IMR-90 (cell line): ENCODE data around the gene AP3B1. TPM values are rescaled to one million over a fixed set of nuclear protein-coding genes. Genes with fewer than 3 reads are reported as not detected.

Experiments used
- ATAC-seq: fragments of 200-7000 bp; cut with Tn5 transposase; 2 replicates; pipeline ENCODE4 v1.9.1; 2020; ENCODE audit warnings: low read depth, mild to moderate bottlenecking, moderate library complexity
- BruUV-seq: library from RNA; stranded (reverse); fragments of 400-500 nt; replicated peaks from 2 replicates; lab custom pipeline; 2021; lab: Mats Ljungman, UMichigan
- CTCF ChIA-PET: fragments of 300-600 bp; formaldehyde crosslinking; extraction: SDS; loops from one replicate; lab custom pipeline; 2021; ENCODE audit warnings: antibody characterized with exemption; lab: Yijun Ruan, JAX
- POLR2A ChIA-PET: fragments of 300-600 bp; sonication (Branson Sonifier 250); formaldehyde crosslinking; loops from one replicate; lab custom pipeline; 2022; ENCODE audit warnings: antibody characterized with exemption; ENCODE audit not compliant: unreplicated experiment; lab: Charles Lee
- DNase-seq: peaks from one replicate; pipeline ENCODE4 v3.0.0; 2013
- H2AFZ ChIP-seq: replicated peaks from 2 replicates; pipeline ENCODE3; 2013; ENCODE audit warnings: low read length, mild to moderate bottlenecking; ENCODE audit not compliant: poor library complexity
- H2AK5ac ChIP-seq: 2 replicates; pipeline ENCODE4 v1.6.1; 2013; ENCODE audit warnings: low read depth, low read length, inconsistent platforms
- H2AK9ac ChIP-seq: replicated peaks from 2 replicates; pipeline ENCODE3; 2013; ENCODE audit warnings: mild to moderate bottlenecking, low read depth, low read length, moderate library complexity; ENCODE audit not compliant: poor library complexity
- H2BK120ac ChIP-seq: 2 replicates; pipeline ENCODE4 v1.6.1; 2013; ENCODE audit warnings: low read depth, low read length, inconsistent platforms
- H2BK15ac ChIP-seq: 3 replicates; pipeline ENCODE4 v1.6.1; 2013; ENCODE audit warnings: low read depth, low read length, inconsistent platforms
- H2BK20ac ChIP-seq: 2 replicates; pipeline ENCODE4 v1.6.1; 2013; ENCODE audit warnings: low read depth, mild to moderate bottlenecking, inconsistent platforms, low read length, moderate library complexity
- H2BK5ac ChIP-seq: 2 replicates; pipeline ENCODE4 v1.6.1; 2013; ENCODE audit warnings: mild to moderate bottlenecking, low read depth, low read length, inconsistent platforms; ENCODE audit not compliant: poor library complexity, severe bottlenecking
- H3K14ac ChIP-seq: replicated peaks from 2 replicates; pipeline ENCODE4 v1.6.1; 2013; ENCODE audit warnings: low read depth, low read length, inconsistent platforms
- H3K18ac ChIP-seq: 2 replicates; pipeline ENCODE4 v1.6.1; 2013; ENCODE audit warnings: low read depth, low read length, control low read depth
- H3K23ac ChIP-seq: 2 replicates; pipeline ENCODE4 v1.6.1; 2013; ENCODE audit warnings: low read depth, low read length, inconsistent platforms
- H3K27ac ChIP-seq: 2 replicates; pipeline ENCODE4 v1.5.1; 2013; ENCODE audit warnings: mild to moderate bottlenecking, control low read depth, low read length; ENCODE audit not compliant: insufficient read depth
- H3K27me3 ChIP-seq: 2 replicates; pipeline ENCODE4 v1.6.1; 2013; ENCODE audit warnings: low read length; ENCODE audit not compliant: control insufficient read depth, insufficient read depth
- H3K36me3 ChIP-seq: 2 replicates; pipeline ENCODE4 v1.6.1; 2013; ENCODE audit warnings: low read length, mixed read lengths; ENCODE audit not compliant: control insufficient read depth, insufficient read depth
- H3K4ac ChIP-seq: 2 replicates; pipeline ENCODE4 v1.6.1; 2013; ENCODE audit warnings: low read depth, low read length, inconsistent platforms
- H3K4me1 ChIP-seq: 2 replicates; pipeline ENCODE4 v1.6.1; 2013; ENCODE audit warnings: low read length, mixed read lengths; ENCODE audit not compliant: control insufficient read depth, insufficient read depth
- H3K4me2 ChIP-seq: 2 replicates; pipeline ENCODE4 v1.6.1; 2013; ENCODE audit warnings: low read depth, mild to moderate bottlenecking, control low read depth, low read length, moderate library complexity
- H3K4me3 ChIP-seq: 2 replicates; pipeline ENCODE4 v1.5.1; 2013; ENCODE audit warnings: low read depth, mild to moderate bottlenecking, control low read depth, low read length, moderate library complexity; ENCODE audit not compliant: insufficient read depth
- H3K56ac ChIP-seq: 2 replicates; pipeline ENCODE4 v1.6.1; 2013; ENCODE audit warnings: low read length, inconsistent platforms; ENCODE audit not compliant: insufficient read depth; ENCODE audit errors: extremely low read depth
- H3K79me1 ChIP-seq, 2 experiments: 2 replicates each; pipeline ENCODE4 v1.6.1; 2013; ENCODE audit warnings: low read length in 2 of 2, inconsistent platforms in 1 of 2, low read depth in 1 of 2
- H3K9ac ChIP-seq: 2 replicates; pipeline ENCODE4 v1.6.1; 2013; ENCODE audit warnings: low read depth, low read length, control low read depth
- H3K9me1 ChIP-seq: 2 replicates; pipeline ENCODE4 v1.6.1; 2013; ENCODE audit warnings: low read length, inconsistent platforms; ENCODE audit not compliant: insufficient read depth
- H3K9me3 ChIP-seq: 2 replicates; pipeline ENCODE4 v1.6.1; 2013; ENCODE audit warnings: low read length; ENCODE audit not compliant: control insufficient read depth, insufficient read depth
- H4K20me1 ChIP-seq: 2 replicates; pipeline ENCODE4 v1.6.1; 2013; ENCODE audit warnings: low read length, inconsistent platforms; ENCODE audit not compliant: insufficient read depth
- H4K5ac ChIP-seq: 2 replicates; pipeline ENCODE4 v1.6.1; 2013; ENCODE audit warnings: mild to moderate bottlenecking, low read depth, low read length, control low read depth
- H4K8ac ChIP-seq, 2 experiments: 2 replicates each; pipeline ENCODE4 v1.6.1; 2013; ENCODE audit warnings: low read depth in 2 of 2, low read length in 2 of 2, control low read depth in 1 of 2, inconsistent platforms in 1 of 2
- H4K91ac ChIP-seq: 2 replicates; pipeline ENCODE4 v1.6.1; 2013; ENCODE audit warnings: low read depth, low read length, inconsistent platforms; ENCODE audit not compliant: insufficient read depth
- CHD1 ChIP-seq: IDR thresholded peaks from 2 replicates; pipeline ENCODE4 v1.6.1; 2012; ENCODE audit warnings: low read depth, low read length, improper control_type of control experiment
- FOS ChIP-seq: fragments of 150-350 bp; IDR thresholded peaks from 2 replicates; pipeline ENCODE4 v1.6.1; 2016; ENCODE audit warnings: low read depth, low read length
- MAFK ChIP-seq: IDR thresholded peaks from 2 replicates; pipeline ENCODE4 v1.6.1; 2012; ENCODE audit warnings: low read depth, low read length, improper control_type of control experiment
- MAZ ChIP-seq: IDR thresholded peaks from 2 replicates; pipeline ENCODE4 v1.6.1; 2012; ENCODE audit warnings: low read depth, mild to moderate bottlenecking, low read length, improper control_type of control experiment, moderate library complexity, borderline replicate concordance
- RCOR1 ChIP-seq: IDR thresholded peaks from 2 replicates; pipeline ENCODE4 v1.6.1; 2012; ENCODE audit warnings: mild to moderate bottlenecking, low read length, improper control_type of control experiment; ENCODE audit not compliant: insufficient replicate concordance
- WGBS, 2 experiments: methylation state at CpG; one replicate each; pipeline versions ENCODE4 v1.1.5 to v1.1.7; 2013; ENCODE audit warnings: missing lambda C conversion rate in 2 of 2; ENCODE audit not compliant: insufficient read length in 1 of 2; ENCODE audit errors: extremely low coverage in 2 of 2; 5-methylcytosine and 5-hydroxymethylcytosine counted together
- dilution Hi-C: fragments of 300-500 bp; cut with HindIII; formaldehyde crosslinking; loops from one replicate; pipeline ENCODE4 v1.14.3; 2018; ENCODE audit warnings: low sequenced_read_pairs; ENCODE audit not compliant: unreplicated experiment
- in situ Hi-C: fragments of 300-500 bp; cut with MboI; formaldehyde crosslinking; loops from 3 replicates; pipeline ENCODE4 v1.14.3; 2019; ENCODE audit warnings: low sequenced_read_pairs, inconsistent platforms, mixed read lengths
- intact Hi-C: fragments of 100-400 bp; cut with micrococcal nuclease; formaldehyde crosslinking; loops from 2 replicates; pipeline ENCODE4 v1.10.0; 2022
- polyA plus RNA-seq, 3 experiments: library from polyadenylated mRNA; depleted of rRNA; stranded (reverse); fragments of >200 nt; gene quantifications; 2 replicates each; pipeline ENCODE4 v1.2.3, GENCODE V29; 2012; ENCODE audit warnings: low replicate concordance in 1 of 3
- total RNA-seq: library from RNA; depleted of rRNA; stranded (reverse); fragments of >200 nt; gene quantifications from 2 replicates; pipeline ENCODE4 v1.2.3, GENCODE V29; 2012

AP3B1 gene
- total and polyA plus RNA-seq, 2 of the 4 experiments (the other 2 are of a cell fraction) = 33.1 to 59.0 TPM

- Histone ChIP-seq H3K4me3 (no peak overlapping the region), H3K4me2 (no peak overlapping the region), H3K9me3 (no peaks in the 10 kb centered on the region), H2BK120ac (no peak overlapping the region), H3K4me1 (no peaks in the 10 kb centered on the region), H2BK20ac (no peak overlapping the region), H4K91ac (no peak overlapping the region), H3K18ac (no peak overlapping the region), H3K36me3 (peaks cover 4% of the 10 kb centered on the region), H3K9me1 (no peaks in the 10 kb centered on the region), H3K4ac (no peak overlapping the region), H2BK15ac (no peak overlapping the region), H3K14ac (no peak overlapping the region), H3K56ac (no peak overlapping the region), H2AK9ac (no peak overlapping the region), H2AK5ac (no peak overlapping the region), H3K27ac (no peak overlapping the region), H3K27me3 (no peaks in the 10 kb centered on the region), H3K9ac (no peak overlapping the region), H2AFZ (no peak overlapping the region), H4K20me1 (peaks cover 3% of the 10 kb centered on the region; the same call in 1 of the 2 replicates), H4K8ac (no peak overlapping the region), H3K23ac (no peak overlapping the region), H3K79me1 (peaks cover 4 to 18% of the 10 kb centered on the region in 2 experiments; a peak in 3 of 4 replicates), H4K5ac (no peak overlapping the region), H2BK5ac (no peak overlapping the region)
- dilution Hi-C loops = no loop called here
- no TSS peak for BruUV-seq
- WGBS, 2 experiments = no CpG with 5 or more reads among the region's 1 CpG
- in situ Hi-C loops = loop anchor here (25.0 kb wide), 1 partner anchor 702 kb away; no protein-coding TSS in a partner anchor
- ChIA-PET POLR2A (no interaction called here), CTCF (no interaction called here)
- ATAC-seq (no peak), DNase-seq (no peak)
- peak; percentile 80 for TF ChIP-seq MAFK
- TF ChIP-seq MAZ = no peak
- no peak for TF ChIP-seq FOS
- no peak for TF ChIP-seq RCOR1
- TF ChIP-seq CHD1 = no peak
- intact Hi-C loops = loop anchor here (10.0 kb wide), 2 partner anchors 400 to 700 kb away; no protein-coding TSS in a partner anchor
Measured at GRCh38 chr5:78264600-78264999, 29.9 kb downstream of the AP3B1 start.
